Stomach (tissue), 4 donors: Measurements from ENCODE around the gene SCARB1.

Experiments used
- EP300 ChIP-seq: sonication (generic); formaldehyde crosslinking; IDR thresholded peaks from one replicate; pipeline ENCODE4 v1.6.1; 2017; ENCODE audit warnings: antibody characterized with exemption
- POLR2A ChIP-seq, 4 donors: fragments of 450-650 bp; IDR thresholded peaks; one replicate each; pipeline ENCODE4 v1.6.1; 2016; ENCODE audit warnings: antibody characterized with exemption in 4 of 4, control low read depth in 2 of 4, mild to moderate bottlenecking in 1 of 4, moderate library complexity in 1 of 4
- POLR2AphosphoS5 ChIP-seq, 3 donors: sonication (generic); formaldehyde crosslinking; IDR thresholded peaks; one replicate each; pipeline ENCODE4 v1.6.1; 2016; ENCODE audit warnings: antibody characterized with exemption in 3 of 3
- TF ChIP-seq, protein P1 (sequence below), 7 experiments: fragments of 450-650 bp in 4 of 7; fragments of 200-600 bp in 3 of 7; sonication (generic) in 3 of 7; IDR thresholded peaks; one replicate each; pipeline ENCODE4 v1.5.1; 2016 to 2019; ENCODE audit warnings: antibody characterized with exemption in 7 of 7, control low read depth in 2 of 7, mild to moderate bottlenecking in 1 of 7

DNA sequence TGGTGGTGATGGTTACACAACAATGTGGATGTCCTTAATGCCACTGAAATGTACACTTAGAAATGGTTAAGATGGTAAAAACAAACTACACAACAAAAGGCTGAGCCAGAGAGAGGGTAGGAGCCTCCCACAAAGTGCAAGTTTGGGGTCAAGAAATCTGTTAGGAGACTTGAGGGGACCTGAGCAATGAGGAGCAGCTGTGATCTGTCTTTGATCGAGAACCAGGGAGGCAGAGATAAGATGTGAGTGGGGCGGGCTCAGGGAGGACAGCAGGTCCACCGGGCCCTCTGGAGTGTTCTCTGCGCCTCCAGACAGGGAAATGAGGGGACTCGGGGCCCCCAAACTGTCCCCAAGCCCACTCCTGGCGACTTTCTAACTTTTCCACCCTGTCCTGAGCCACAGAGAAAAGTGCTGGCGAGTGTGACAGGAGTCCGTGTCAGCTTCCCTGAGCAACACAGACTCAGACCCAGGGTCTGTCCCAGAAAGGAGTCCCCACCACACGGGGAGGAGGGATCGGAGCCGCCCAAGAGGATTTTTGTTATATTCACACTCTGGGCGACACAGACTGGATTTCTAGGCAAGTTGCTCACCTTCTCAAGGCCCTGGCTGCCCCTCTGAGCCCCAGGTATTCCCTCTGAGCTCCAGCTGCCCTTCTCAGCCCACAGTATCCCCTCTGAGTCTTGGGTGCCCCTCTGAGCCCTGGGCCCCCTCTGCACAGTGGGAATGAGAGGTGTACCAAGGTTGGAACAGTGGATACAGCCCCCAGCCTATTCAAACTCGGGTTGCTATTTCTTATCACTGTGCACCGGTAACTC lies 11.5 kb upstream of the SCARB1 start:
- no peak for TF ChIP-seq EP300
- no peak for TF ChIP-seq POLR2A (IDR thresholded peaks at IDR 0.05)
- TF ChIP-seq, protein P1, sequence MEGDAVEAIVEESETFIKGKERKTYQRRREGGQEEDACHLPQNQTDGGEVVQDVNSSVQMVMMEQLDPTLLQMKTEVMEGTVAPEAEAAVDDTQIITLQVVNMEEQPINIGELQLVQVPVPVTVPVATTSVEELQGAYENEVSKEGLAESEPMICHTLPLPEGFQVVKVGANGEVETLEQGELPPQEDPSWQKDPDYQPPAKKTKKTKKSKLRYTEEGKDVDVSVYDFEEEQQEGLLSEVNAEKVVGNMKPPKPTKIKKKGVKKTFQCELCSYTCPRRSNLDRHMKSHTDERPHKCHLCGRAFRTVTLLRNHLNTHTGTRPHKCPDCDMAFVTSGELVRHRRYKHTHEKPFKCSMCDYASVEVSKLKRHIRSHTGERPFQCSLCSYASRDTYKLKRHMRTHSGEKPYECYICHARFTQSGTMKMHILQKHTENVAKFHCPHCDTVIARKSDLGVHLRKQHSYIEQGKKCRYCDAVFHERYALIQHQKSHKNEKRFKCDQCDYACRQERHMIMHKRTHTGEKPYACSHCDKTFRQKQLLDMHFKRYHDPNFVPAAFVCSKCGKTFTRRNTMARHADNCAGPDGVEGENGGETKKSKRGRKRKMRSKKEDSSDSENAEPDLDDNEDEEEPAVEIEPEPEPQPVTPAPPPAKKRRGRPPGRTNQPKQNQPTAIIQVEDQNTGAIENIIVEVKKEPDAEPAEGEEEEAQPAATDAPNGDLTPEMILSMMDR (IDR thresholded peaks at IDR 0.05), result no peak
- TF ChIP-seq POLR2AphosphoS5 (IDR thresholded peaks at IDR 0.05), result no peak
